Measurements from ENCODE around the gene SS18L1.

SS18L1 gene

GRCh38 chr20:62197801-62198200 is 54.2 kb downstream of the SS18L1 start:
- no peak for DNase-seq

- no peak for DNase-seq
Observed at GRCh38 chr20:62198496-62198895, 54.9 kb downstream of the SS18L1 start.

GRCh38 chr20:62198931-62199330 is 55.4 kb downstream of the SS18L1 start:
- DNase-seq: no peak

- no peak for DNase-seq
Observed at GRCh38 chr20:62200491-62201172, 57.1 kb downstream of the SS18L1 start.

- DNase-seq: no peak
Observed at GRCh38 chr20:62201173-62202082, 57.9 kb downstream of the SS18L1 start.

GRCh38 chr20:62202083-62202395 is 58.5 kb downstream of the SS18L1 start:
- DNase-seq: no peak

- DNase-seq: no peak
Observed at GRCh38 chr20:62202676-62203377, 59.3 kb downstream of the SS18L1 start.

- no peak for DNase-seq
Observed at GRCh38 chr20:62203378-62204030, 59.9 kb downstream of the SS18L1 start.

GRCh38 chr20:62205618-62206387 is 62.2 kb downstream of the SS18L1 start:
- no peak for DNase-seq

- DNase-seq: no peak
Observed at GRCh38 chr20:62206388-62206775, 62.8 kb downstream of the SS18L1 start.

- DNase-seq: no peak
Observed at GRCh38 chr20:62208061-62208794, 64.7 kb downstream of the SS18L1 start.

- no peak for DNase-seq
Observed at GRCh38 chr20:62208795-62209755, 65.5 kb downstream of the SS18L1 start.

- no peak for DNase-seq
Observed at GRCh38 chr20:62209850-62210495, 66.4 kb downstream of the SS18L1 start.

GRCh38 chr20:62210496-62210855 is 66.9 kb downstream of the SS18L1 start:
- no peak for DNase-seq

- DNase-seq: no peak
Observed at GRCh38 chr20:62211216-62211615, 67.6 kb downstream of the SS18L1 start.

- no peak for DNase-seq
Observed at GRCh38 chr20:62211769-62212288, 68.3 kb downstream of the SS18L1 start.

GRCh38 chr20:62212299-62212698 is 68.7 kb downstream of the SS18L1 start:
- DNase-seq: no peak

GRCh38 chr20:62214067-62214466 is 70.5 kb downstream of the SS18L1 start:
- DNase-seq: no peak

Measured in activated CD4-positive, alpha-beta T cell treated with anti-CD3 and anti-CD28 coated beads, Interleukin-2, amount 50 U/mL, for 16 hours (primary cell).